H1 (cell line): ENCODE results near the gene GUCY2C. TPM values are rescaled to one million over a fixed set of nuclear protein-coding genes. Genes with fewer than 3 reads are reported as not detected.

Experiments used
- CTCF ChIA-PET: fragments of 300-600 bp; sonication (Branson Sonifier 250); formaldehyde crosslinking; loops from one replicate; lab custom pipeline; 2021; ENCODE audit not compliant: partially characterized antibody; lab: Charles Lee
- POLR2A ChIA-PET: fragments of 300-600 bp; sonication (Branson Sonifier 250); formaldehyde crosslinking; loops from one replicate; lab custom pipeline; 2021; ENCODE audit warnings: inconsistent platforms; ENCODE audit not compliant: partially characterized antibody; lab: Charles Lee
- DNase-seq, 2 experiments: peaks; one replicate each; pipeline versions ENCODE4 v3.0.0 to v3.0.0-alpha.2; 2010 to 2022; ENCODE audit warnings: low spot score in 2 of 2, low read depth in 1 of 2, mixed read lengths in 1 of 2
- FAIRE-seq: peaks from 2 replicates; lab custom pipeline; 2011; peaks lifted over from hg19 to GRCh38; lab: Jason Lieb, UNC
- H2AFZ ChIP-seq: 2 replicates; pipeline ENCODE4 v1.8.1; 2012; ENCODE audit warnings: low read length, inconsistent platforms
- H2AK5ac ChIP-seq: 2 replicates; pipeline ENCODE4 v1.6.1; 2013; ENCODE audit warnings: low read depth, low read length
- H2BK120ac ChIP-seq: replicated peaks from 2 replicates; pipeline ENCODE3; 2013; ENCODE audit warnings: low read depth, low read length, inconsistent platforms
- H2BK12ac ChIP-seq: 2 replicates; pipeline ENCODE4 v1.6.1; 2013; ENCODE audit warnings: low read depth, low read length
- H2BK15ac ChIP-seq: 2 replicates; pipeline ENCODE4 v1.6.1; 2013; ENCODE audit warnings: low read length
- H2BK20ac ChIP-seq: 2 replicates; pipeline ENCODE4 v1.6.1; 2013; ENCODE audit warnings: low read length
- H2BK5ac ChIP-seq: 2 replicates; pipeline ENCODE4 v1.6.1; 2013; ENCODE audit warnings: low read depth, low read length
- H3K14ac ChIP-seq: 2 replicates; pipeline ENCODE4 v1.6.1; 2013; ENCODE audit warnings: inconsistent platforms; ENCODE audit not compliant: insufficient read length
- H3K18ac ChIP-seq: 2 replicates; pipeline ENCODE4 v1.6.1; 2013; ENCODE audit warnings: low read length; ENCODE audit errors: extremely low read depth
- H3K23ac ChIP-seq: 2 replicates; pipeline ENCODE4 v1.6.1; 2013; ENCODE audit warnings: inconsistent platforms; ENCODE audit not compliant: insufficient read length
- H3K23me2 ChIP-seq: 2 replicates; pipeline ENCODE4 v1.6.1; 2013; ENCODE audit warnings: low read depth, low read length
- H3K27ac ChIP-seq: 2 replicates; pipeline ENCODE4 v1.6.1; 2011; ENCODE audit warnings: low read depth, low read length, inconsistent platforms
- H3K27me3 ChIP-seq, 4 experiments: replicated peaks in 1 of 4; 1 replicate in 1 of 4; 2 replicates in 3 of 4; pipeline versions ENCODE4 v1.6.1 to v1.8.1; 2011 to 2013; ENCODE audit warnings: low read length in 3 of 4, mild to moderate bottlenecking in 3 of 4, inconsistent platforms in 2 of 4, mixed read lengths in 2 of 4, moderate library complexity in 1 of 4; ENCODE audit not compliant: control insufficient read depth in 3 of 4, insufficient read depth in 3 of 4; ENCODE audit errors: extremely low read depth in 1 of 4
- H3K36me3 ChIP-seq, 4 experiments: 2 replicates each; pipeline versions ENCODE4 v1.6.1 to v1.8.1; 2011 to 2013; ENCODE audit warnings: mild to moderate bottlenecking in 4 of 4, low read length in 3 of 4, moderate library complexity in 2 of 4, control low read depth in 1 of 4, inconsistent platforms in 1 of 4; ENCODE audit not compliant: insufficient read depth in 4 of 4, control insufficient read depth in 2 of 4
- H3K4ac ChIP-seq: replicated peaks from 2 replicates; pipeline ENCODE3; 2013; ENCODE audit warnings: low read length, low read depth, mixed read lengths, inconsistent platforms; ENCODE audit not compliant: insufficient read length
- H3K4me1 ChIP-seq, 4 experiments: replicated peaks in 1 of 4; 1 replicate in 1 of 4; 2 replicates in 3 of 4; pipeline versions ENCODE4 v1.6.1 to v1.8.1; 2011 to 2013; ENCODE audit warnings: low read length in 3 of 4, inconsistent platforms in 2 of 4, mixed read lengths in 1 of 4; ENCODE audit not compliant: insufficient read depth in 4 of 4, control insufficient read depth in 3 of 4
- H3K4me2 ChIP-seq, 2 experiments: 2 replicates each; pipeline versions ENCODE4 v1.6.1 to v1.8.1; 2011 to 2013; ENCODE audit warnings: low read depth in 2 of 2, low read length in 2 of 2, control low read depth in 1 of 2, inconsistent platforms in 1 of 2, mild to moderate bottlenecking in 1 of 2; ENCODE audit not compliant: insufficient read depth in 1 of 2
- H3K4me3 ChIP-seq, 4 experiments: fragments of 200-600, 300-600 bp in 1 of 4; sonication (generic), shearing (Covaris generic), sonication (Bioruptor Twin) in 1 of 4; 2 replicates each; pipeline versions ENCODE4 v1.5.1 to v1.8.1; 2011 to 2016; ENCODE audit warnings: low read length in 4 of 4, low read depth in 3 of 4, control low read depth in 2 of 4, inconsistent platforms in 2 of 4, mild to moderate bottlenecking in 2 of 4, mixed read lengths in 1 of 4, moderate library complexity in 1 of 4; ENCODE audit not compliant: insufficient read depth in 2 of 4; ENCODE audit errors: extremely low read depth in 1 of 4
- H3K56ac ChIP-seq: replicated peaks from 2 replicates; pipeline ENCODE3; 2013; ENCODE audit warnings: low read depth, mild to moderate bottlenecking, mixed read lengths, low read length, inconsistent platforms; ENCODE audit not compliant: insufficient read length
- H3K79me1 ChIP-seq: 2 replicates; pipeline ENCODE4 v1.6.1; 2013; ENCODE audit warnings: low read depth, low read length, control low read depth
- H3K79me2 ChIP-seq, 2 experiments: 2 replicates each; pipeline versions ENCODE4 v1.6.1 to v1.8.1; 2012 to 2013; ENCODE audit warnings: low read length in 2 of 2, mild to moderate bottlenecking in 2 of 2, inconsistent platforms in 1 of 2; ENCODE audit not compliant: insufficient read depth in 2 of 2, control insufficient read depth in 1 of 2
- H3K9ac ChIP-seq, 4 experiments: replicated peaks in 1 of 4; 1 replicate in 1 of 4; 2 replicates in 3 of 4; pipeline versions ENCODE4 v1.6.1 to v1.8.1; 2011 to 2013; ENCODE audit warnings: low read depth in 3 of 4, low read length in 3 of 4, control low read depth in 2 of 4, mild to moderate bottlenecking in 2 of 4, moderate library complexity in 2 of 4, inconsistent platforms in 1 of 4; ENCODE audit errors: extremely low read depth in 1 of 4
- H3K9me3 ChIP-seq, 2 experiments: 2 replicates each; pipeline versions ENCODE4 v1.6.1 to v1.8.1; 2012 to 2013; ENCODE audit warnings: mild to moderate bottlenecking in 2 of 2, moderate library complexity in 2 of 2, control low read depth in 1 of 2, inconsistent platforms in 1 of 2, low read depth in 1 of 2, low read length in 1 of 2, mixed read lengths in 1 of 2; ENCODE audit not compliant: insufficient read depth in 2 of 2
- H4K20me1 ChIP-seq, 2 experiments: replicated peaks in 1 of 2; 2 replicates each; pipeline versions ENCODE3 to v1.8.1; 2011 to 2013; ENCODE audit warnings: inconsistent platforms in 2 of 2, low read length in 2 of 2, mild to moderate bottlenecking in 1 of 2; ENCODE audit not compliant: insufficient read depth in 2 of 2, control insufficient read depth in 1 of 2
- H4K5ac ChIP-seq: 2 replicates; pipeline ENCODE4 v1.6.1; 2013; ENCODE audit warnings: low read length, low read depth, mixed read lengths, inconsistent platforms; ENCODE audit not compliant: insufficient read length
- H4K8ac ChIP-seq: 2 replicates; pipeline ENCODE4 v1.8.0; 2013; ENCODE audit warnings: mild to moderate bottlenecking, moderate library complexity, low read length, inconsistent platforms; ENCODE audit not compliant: insufficient read depth; ENCODE audit errors: extremely low read depth
- H4K91ac ChIP-seq: replicated peaks from 2 replicates; pipeline ENCODE3; 2013; ENCODE audit warnings: low read length, mixed read lengths, inconsistent platforms; ENCODE audit not compliant: insufficient read length
- ATF2 ChIP-seq: IDR thresholded peaks from 2 replicates; pipeline ENCODE4 v1.6.1; 2012; ENCODE audit warnings: low read length, inconsistent platforms
- BACH1 ChIP-seq: IDR thresholded peaks from 2 replicates; pipeline ENCODE4 v1.6.1; 2012; ENCODE audit warnings: low read length, improper control_type of control experiment
- BCL11A ChIP-seq, 2 experiments: IDR thresholded peaks; one replicate each; pipeline ENCODE4 v1.6.1; 2011; ENCODE audit warnings: low read depth in 2 of 2, low read length in 2 of 2, mild to moderate bottlenecking in 2 of 2
- CHD1 ChIP-seq: IDR thresholded peaks from 2 replicates; pipeline ENCODE4 v1.6.1; 2012; ENCODE audit warnings: low read depth, low read length, improper control_type of control experiment
- CREB1 ChIP-seq: IDR thresholded peaks from 2 replicates; pipeline ENCODE4 v1.6.1; 2012; ENCODE audit warnings: inconsistent platforms
- EP300 ChIP-seq, 2 experiments: IDR thresholded peaks; 1 replicate in 1 of 2; 2 replicates in 1 of 2; pipeline ENCODE4 v1.6.1; 2011 to 2012; ENCODE audit warnings: low read depth in 2 of 2, low read length in 2 of 2, mild to moderate bottlenecking in 2 of 2, borderline replicate concordance in 1 of 2, inconsistent platforms in 1 of 2, moderate library complexity in 1 of 2
- HDAC2 ChIP-seq, 2 experiments: fragments of 300-600 bp in 1 of 2; sonication (generic) in 1 of 2; IDR thresholded peaks; 2 replicates each; pipeline ENCODE4 v1.6.1; 2011 to 2012; ENCODE audit warnings: low read depth in 2 of 2, low read length in 2 of 2, mild to moderate bottlenecking in 2 of 2, moderate library complexity in 2 of 2, borderline replicate concordance in 1 of 2, inconsistent platforms in 1 of 2
- HDAC6 ChIP-seq: IDR thresholded peaks from one replicate; pipeline ENCODE4 v1.7.1; 2012; ENCODE audit warnings: low read depth, mild to moderate bottlenecking, inconsistent platforms, low read length, moderate library complexity
- KDM4A ChIP-seq: IDR thresholded peaks from one replicate; pipeline ENCODE4 v1.7.1; 2012; ENCODE audit warnings: low read depth, mild to moderate bottlenecking, moderate library complexity, low read length, inconsistent platforms; ENCODE audit not compliant: severe bottlenecking
- NANOG ChIP-seq: IDR thresholded peaks from 2 replicates; pipeline ENCODE4 v1.6.1; 2011; ENCODE audit warnings: low read length, low read depth, mild to moderate bottlenecking, inconsistent platforms; ENCODE audit not compliant: insufficient read depth, poor library complexity, severe bottlenecking
- SIRT6 ChIP-seq: IDR thresholded peaks from one replicate; pipeline ENCODE4 v1.7.1; 2012; ENCODE audit warnings: low read length, inconsistent platforms
- SIX5 ChIP-seq: IDR thresholded peaks from 2 replicates; pipeline ENCODE4 v1.6.1; 2011; ENCODE audit warnings: mild to moderate bottlenecking, low read depth, low read length
- SP1 ChIP-seq: IDR thresholded peaks from 2 replicates; pipeline ENCODE4 v1.6.1; 2011; ENCODE audit warnings: low read depth, low read length
- WGBS, 2 experiments: shearing (Covaris generic) in 1 of 2; methylation state at CpG; one replicate each; pipeline versions ENCODE4 v1.1.6 to v1.1.7; 2013 to 2015; ENCODE audit warnings: low lambda C conversion rate in 2 of 2, mixed read lengths in 2 of 2, inconsistent platforms in 1 of 2, low coverage in 1 of 2, missing lambda C conversion rate in 1 of 2; ENCODE audit not compliant: insufficient replicate concordance in 2 of 2, insufficient coverage in 1 of 2, insufficient read length in 1 of 2; ENCODE audit errors: extremely low coverage in 1 of 2, missing lambda C conversion rate in 1 of 2; 5-methylcytosine and 5-hydroxymethylcytosine counted together
- polyA plus RNA-seq, 7 experiments: library from polyadenylated mRNA; depleted of rRNA in 3 of 7; stranded (reverse) in 5 of 7; unstranded in 2 of 7; fragments of >200 nt in 5 of 7; fragments of 200-250 nt in 2 of 7; gene quantifications; 1 replicate in 5 of 7; 2 replicates in 1 of 7; 4 replicates in 1 of 7; pipeline versions ENCODE4 v1.2.1 to v1.2.3, GENCODE V29; 2011 to 2013; ENCODE audit warnings: missing spikeins in 2 of 7, mixed read lengths in 2 of 7
- total RNA-seq: library from RNA; stranded (reverse); fragmentation: NEBNext Ultra II Directional; extraction: Animal tissue kit (Norgen Biotek cat#: 25700); gene quantifications from 2 replicates; pipeline ENCODE4 v1.2.1, GENCODE V29; 2021

GUCY2C gene
- total and polyA plus RNA-seq, 2 of the 8 experiments (the other 6 are each of a cell fraction or from before 2014, with no cell fraction given): 1.9 to 3.2 TPM

DNA sequence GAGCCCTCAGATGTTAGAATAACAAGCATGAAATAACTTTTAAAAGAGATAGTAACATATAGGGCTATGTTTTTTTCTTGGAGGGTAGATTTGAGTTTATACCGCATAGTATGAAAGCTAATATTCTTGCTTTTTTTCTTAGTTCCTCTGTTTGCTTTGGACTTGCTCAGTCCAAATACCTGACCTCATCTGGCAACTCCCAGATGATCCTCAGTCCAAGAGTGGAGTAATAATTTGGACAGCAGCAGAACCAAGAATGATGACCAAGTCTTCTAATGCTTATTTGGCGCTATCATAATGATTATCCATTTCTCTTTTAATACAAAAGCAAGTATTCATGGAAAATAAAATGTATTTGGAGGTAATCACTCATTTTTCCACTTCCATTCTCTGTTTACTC lies 45.6 kb downstream of the GUCY2C start:
- H4K91ac ChIP-seq: no peak overlapping the region
- no peaks in the 10 kb centered on the region for H4K20me1 ChIP-seq
- no peaks in the 10 kb centered on the region for H3K9me3 ChIP-seq
- H3K18ac ChIP-seq: no peak overlapping the region
- no peaks in the 10 kb centered on the region; a peak in 1 of 7 replicates for H3K27me3 ChIP-seq
- DNase-seq (no peak), FAIRE-seq (no peak)
- H3K27ac ChIP-seq: no peak overlapping the region
- WGBS, 2 experiments: 94% methylated on average over 2 of the region's 2 CpGs; no CpG with 5 or more reads in 1 of the 2 experiments
- no peak overlapping the region for H3K4ac ChIP-seq
- CTCF ChIA-PET: no interaction called here
- no peak overlapping the region for H2BK5ac ChIP-seq
- H3K36me3 ChIP-seq: no peaks in the 10 kb centered on the region
- H4K8ac ChIP-seq: no peak overlapping the region
- H3K79me2 ChIP-seq: no peaks in the 10 kb centered on the region
- no peak overlapping the region for H3K56ac ChIP-seq
- no peak overlapping the region for H2AK5ac ChIP-seq
- H3K4me3 ChIP-seq: no peak overlapping the region
- H2BK12ac ChIP-seq: no peak overlapping the region
- H3K14ac ChIP-seq: no peak overlapping the region
- no peak overlapping the region for H3K23ac ChIP-seq
- H3K4me2 ChIP-seq: no peak overlapping the region
- H3K79me1 ChIP-seq: no peaks in the 10 kb centered on the region
- H2AFZ ChIP-seq: no peak overlapping the region
- no peak overlapping the region for H2BK120ac ChIP-seq
- no peak overlapping the region for H3K9ac ChIP-seq
- no peak overlapping the region for H2BK20ac ChIP-seq
- H3K4me1 ChIP-seq: peaks cover 0 to 2% (median 0%) of the 10 kb centered on the region in 4 experiments; a peak in 1 of 7 replicates
- POLR2A ChIA-PET: no interaction called here
- no peak overlapping the region for H4K5ac ChIP-seq
- H3K23me2 ChIP-seq: no peaks in the 10 kb centered on the region
- H2BK15ac ChIP-seq: no peak overlapping the region
- TF ChIP-seq EP300 (IDR thresholded peaks at IDR 0.05; ENCODE audit: borderline replicate concordance in 1 of 2, low read depth in 2 of 2, low read length in 2 of 2) (no peak), NANOG (no peak), SIRT6 (no peak), BCL11A (IDR thresholded peaks at IDR 0.05; ENCODE audit: low read depth in 2 of 2, low read length in 2 of 2) (no peak), BACH1 (no peak), SIX5 (no peak), SP1 (no peak), KDM4A (no peak), ATF2 (no peak), CREB1 (no peak), HDAC6 (no peak), CHD1 (no peak), HDAC2 (IDR thresholded peaks at IDR 0.05; ENCODE audit: borderline replicate concordance in 1 of 2, low read depth in 2 of 2, low read length in 2 of 2) (no peak)
